ENCODE measurements around the gene SEMA4D. TPM values are rescaled to one million over a fixed set of nuclear protein-coding genes. Genes with fewer than 3 reads are reported as not detected.

The SEMA4D gene
- total and polyA plus RNA-seq, 12 donors, result 3.5 to 57.0 (median 26.7) TPM

DNA sequence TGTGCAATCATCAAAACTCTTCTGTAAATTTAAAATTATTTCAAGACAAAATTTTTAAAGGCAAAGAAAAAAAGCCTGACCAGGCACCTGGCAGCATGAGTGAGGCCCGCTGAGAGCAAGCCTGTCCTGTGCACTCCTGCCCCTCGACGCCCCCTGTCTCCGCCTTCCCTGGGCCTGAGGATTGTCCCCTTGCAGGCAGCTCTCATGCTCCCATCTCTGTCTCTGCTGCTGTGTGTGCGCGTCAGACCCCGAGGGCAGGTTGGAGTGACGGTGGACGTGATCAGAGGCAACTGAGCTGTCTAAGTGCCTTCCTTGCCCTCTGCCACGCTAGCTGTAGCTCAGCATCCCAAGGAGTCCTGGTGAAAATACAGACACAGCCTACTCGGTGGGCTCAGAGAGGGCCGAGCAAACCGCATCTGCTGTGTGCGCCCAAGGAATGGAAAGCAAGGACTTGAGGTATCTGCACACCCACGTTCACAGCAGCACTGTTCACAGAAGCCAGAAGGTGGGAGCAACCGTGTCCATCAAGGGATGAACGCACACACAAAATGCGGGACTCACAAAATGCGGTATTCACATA, 114.1 kb downstream of the SEMA4D start:
- intact Hi-C loops (cut with DNase I), result loop anchor here in 1 of 2 donors (10.0 kb wide), 1 partner anchor 161 kb away; no protein-coding TSS in a partner anchor
- TF ChIP-seq, protein P1, sequence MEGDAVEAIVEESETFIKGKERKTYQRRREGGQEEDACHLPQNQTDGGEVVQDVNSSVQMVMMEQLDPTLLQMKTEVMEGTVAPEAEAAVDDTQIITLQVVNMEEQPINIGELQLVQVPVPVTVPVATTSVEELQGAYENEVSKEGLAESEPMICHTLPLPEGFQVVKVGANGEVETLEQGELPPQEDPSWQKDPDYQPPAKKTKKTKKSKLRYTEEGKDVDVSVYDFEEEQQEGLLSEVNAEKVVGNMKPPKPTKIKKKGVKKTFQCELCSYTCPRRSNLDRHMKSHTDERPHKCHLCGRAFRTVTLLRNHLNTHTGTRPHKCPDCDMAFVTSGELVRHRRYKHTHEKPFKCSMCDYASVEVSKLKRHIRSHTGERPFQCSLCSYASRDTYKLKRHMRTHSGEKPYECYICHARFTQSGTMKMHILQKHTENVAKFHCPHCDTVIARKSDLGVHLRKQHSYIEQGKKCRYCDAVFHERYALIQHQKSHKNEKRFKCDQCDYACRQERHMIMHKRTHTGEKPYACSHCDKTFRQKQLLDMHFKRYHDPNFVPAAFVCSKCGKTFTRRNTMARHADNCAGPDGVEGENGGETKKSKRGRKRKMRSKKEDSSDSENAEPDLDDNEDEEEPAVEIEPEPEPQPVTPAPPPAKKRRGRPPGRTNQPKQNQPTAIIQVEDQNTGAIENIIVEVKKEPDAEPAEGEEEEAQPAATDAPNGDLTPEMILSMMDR (IDR thresholded peaks at IDR 0.05), result no peak
- TF ChIP-seq POLR2A (IDR thresholded peaks at IDR 0.05), result no peak

DNA sequence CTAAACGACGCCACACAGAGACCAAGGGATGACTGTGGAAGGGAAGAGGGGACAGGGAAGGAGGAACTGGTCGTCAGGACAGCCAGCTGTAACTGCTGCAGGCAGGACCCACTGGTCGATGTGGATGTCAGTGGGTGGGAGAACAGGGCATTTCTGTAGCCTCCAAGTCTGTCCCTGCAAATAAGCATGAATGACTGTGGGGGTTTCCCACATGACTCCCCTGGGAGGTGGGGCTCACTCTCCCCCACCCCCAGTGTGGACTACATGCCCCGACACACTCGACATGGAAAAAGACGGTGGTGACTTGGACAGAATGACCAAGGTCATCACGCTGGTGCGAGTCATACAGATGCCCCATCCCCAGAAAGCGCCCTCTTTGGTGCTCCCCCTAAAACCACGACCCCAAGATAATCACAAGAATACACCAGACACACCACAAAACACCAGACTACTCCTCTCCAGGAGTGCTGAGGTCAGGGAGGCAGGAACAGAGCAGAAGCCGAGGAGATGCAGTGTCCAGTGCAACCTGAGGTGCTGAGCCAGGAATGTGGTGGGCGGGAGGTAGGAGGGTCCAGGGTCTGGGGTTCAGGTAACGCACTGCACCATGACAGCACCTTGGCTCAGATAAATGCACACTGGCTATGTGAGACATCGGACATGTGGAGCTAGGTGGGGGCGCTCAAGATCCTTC, 114.7 kb downstream of the SEMA4D start:
- Histone ChIP-seq H3K36me3 (replicated peaks in 1 of 2) (peaks cover 0 to 53% of the 10 kb centered on the region in 2 donors), H3K27me3 (no peaks in the 10 kb centered on the region), H3K4me3 (no peak overlapping the region), H3K27ac (no peak overlapping the region), H3K4me1 (replicated peaks in 1 of 2) (peaks cover 7% of the 10 kb centered on the region in 2 donors), H3K9me3 (replicated peaks in 1 of 3) (no peaks in the 10 kb centered on the region)
- intact Hi-C loops (cut with DNase I), result loop anchor here in 1 of 2 donors (10.0 kb wide), 1 partner anchor 162 kb away; no protein-coding TSS in a partner anchor
- 77 to 83% (median 81%) methylated on average over 15 to 16 of the region's 16 CpGs for WGBS, 4 donors
- DNase-seq, result no peak
- TF ChIP-seq POLR2A (IDR thresholded peaks at IDR 0.05), result no peak
- TF ChIP-seq, protein P1 (IDR thresholded peaks at IDR 0.05), result no peak

More for the DNA sequence above, 114.1 kb downstream of the SEMA4D start:
- H3K27me3 ChIP-seq, result no peaks in the 10 kb centered on the region
- peaks cover 7% of the 10 kb centered on the region in 2 donors for H3K4me1 ChIP-seq (replicated peaks in 1 of 2)
- no peak for DNase-seq
- 91 to 94% (median 92%) methylated on average over 19 of the region's 19 CpGs for WGBS, 4 donors
- H3K9me3 ChIP-seq (replicated peaks in 1 of 3), result no peaks in the 10 kb centered on the region
- H3K4me3 ChIP-seq, result no peak overlapping the region
- H3K36me3 ChIP-seq (replicated peaks in 1 of 2), result peaks cover 0 to 56% of the 10 kb centered on the region in 2 donors
- H3K27ac ChIP-seq, result no peak overlapping the region

DNA sequence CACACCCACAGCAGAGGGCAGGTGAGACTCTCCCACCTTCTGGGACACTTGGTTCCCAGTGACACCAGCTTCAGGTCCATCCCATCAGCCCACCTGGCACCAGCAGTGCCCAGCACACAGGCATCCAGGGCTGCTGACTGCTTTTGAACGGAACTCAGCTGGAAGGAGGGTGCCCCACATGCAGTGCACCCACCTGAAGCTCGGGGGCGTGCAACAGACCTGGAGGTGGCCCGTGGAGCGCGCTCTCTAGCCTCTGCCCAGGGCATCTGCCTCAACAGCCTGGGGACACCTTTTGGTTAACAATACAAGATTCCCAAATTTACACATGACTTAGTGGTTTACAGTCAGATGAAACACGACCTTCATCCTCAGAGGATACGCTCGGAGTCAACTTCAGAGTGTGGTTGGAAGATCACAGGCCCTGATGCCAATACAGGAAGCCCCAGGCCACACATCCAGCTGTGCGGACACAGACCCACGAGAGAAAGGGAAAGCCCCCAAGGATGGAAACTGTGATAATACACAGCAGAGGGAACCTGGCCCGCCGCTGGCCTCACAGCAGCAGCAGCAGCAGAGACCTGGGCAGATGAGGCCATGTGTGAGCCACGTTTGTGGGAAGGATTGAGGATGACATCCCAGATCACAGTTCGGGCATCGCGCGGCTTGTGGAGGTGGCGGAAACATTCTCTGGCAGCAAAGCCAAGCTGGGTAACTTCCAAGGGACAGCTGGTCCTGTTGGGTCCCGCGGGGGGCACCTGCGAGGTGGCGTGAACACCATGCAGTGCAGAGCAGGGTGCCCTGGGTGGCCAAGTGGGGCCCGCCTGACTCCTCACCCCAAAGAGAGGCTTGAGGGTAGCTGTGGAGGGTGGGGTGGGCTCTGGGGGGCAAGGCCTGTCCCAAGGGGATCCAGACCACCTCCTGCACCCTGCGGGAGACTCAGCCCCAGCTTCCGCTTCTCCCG, 115.6 kb downstream of the SEMA4D start:
- no peak for DNase-seq
- peaks cover 0 to 54% of the 10 kb centered on the region in 2 donors for H3K36me3 ChIP-seq (replicated peaks in 1 of 2)
- no peak for TF ChIP-seq POLR2A (IDR thresholded peaks at IDR 0.05)
- TF ChIP-seq, protein P1 (IDR thresholded peaks at IDR 0.05), result no peak
- WGBS, 4 donors, result 81 to 94% (median 86%) methylated on average over 21 to 27 of the region's 27 CpGs
- H3K4me1 ChIP-seq (replicated peaks in 1 of 2), result no peaks in the 10 kb centered on the region
- no peaks in the 10 kb centered on the region for H3K27me3 ChIP-seq
- intact Hi-C loops (cut with DNase I), result loop anchor here in 1 of 2 donors (10.0 kb wide), 1 partner anchor 162 kb away; no protein-coding TSS in a partner anchor
- no peaks in the 10 kb centered on the region for H3K9me3 ChIP-seq (replicated peaks in 1 of 3)
- H3K27ac ChIP-seq, result no peak overlapping the region
- H3K4me3 ChIP-seq, result no peak overlapping the region

DNA sequence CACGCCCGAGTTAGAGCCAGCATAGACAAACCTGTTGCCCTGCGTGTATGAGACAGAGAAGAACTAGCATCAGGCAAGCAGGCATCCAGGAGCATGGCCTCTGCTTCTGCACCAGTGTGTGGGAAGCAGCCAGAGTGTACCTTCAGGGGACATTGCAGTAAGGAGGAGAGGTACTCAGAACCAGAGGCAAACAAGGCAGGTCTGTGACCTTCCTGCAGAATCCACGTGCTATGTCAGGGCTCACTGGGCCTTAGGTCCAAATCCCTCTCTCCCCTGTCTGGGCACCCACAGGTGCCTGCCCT, 116.7 kb downstream of the SEMA4D start:
- intact Hi-C loops (cut with DNase I), result loop anchor here in 1 of 2 donors (10.0 kb wide), 1 partner anchor 164 kb away; no protein-coding TSS in a partner anchor
- WGBS, 4 donors, result 97 to 100% (median 99%) methylated on average over 2 to 4 of the region's 4 CpGs
- DNase-seq, result no peak

More for the DNA sequence above, 116.7 kb downstream of the SEMA4D start:
- H3K9me3 ChIP-seq (replicated peaks in 1 of 3), result no peaks in the 10 kb centered on the region
- H3K4me1 ChIP-seq (replicated peaks in 1 of 2), result no peaks in the 10 kb centered on the region
- H3K4me3 ChIP-seq, result no peak overlapping the region
- TF ChIP-seq, protein P1 (IDR thresholded peaks at IDR 0.05), result no peak
- TF ChIP-seq POLR2A (IDR thresholded peaks at IDR 0.05), result no peak
- H3K27ac ChIP-seq, result no peak overlapping the region
- H3K27me3 ChIP-seq, result no peaks in the 10 kb centered on the region
- peaks cover 0 to 47% of the 10 kb centered on the region in 2 donors for H3K36me3 ChIP-seq (replicated peaks in 1 of 2)

Data from adrenal gland (tissue), 12 donors.